ENCODE data around the gene HNRNPA1.

DNA sequence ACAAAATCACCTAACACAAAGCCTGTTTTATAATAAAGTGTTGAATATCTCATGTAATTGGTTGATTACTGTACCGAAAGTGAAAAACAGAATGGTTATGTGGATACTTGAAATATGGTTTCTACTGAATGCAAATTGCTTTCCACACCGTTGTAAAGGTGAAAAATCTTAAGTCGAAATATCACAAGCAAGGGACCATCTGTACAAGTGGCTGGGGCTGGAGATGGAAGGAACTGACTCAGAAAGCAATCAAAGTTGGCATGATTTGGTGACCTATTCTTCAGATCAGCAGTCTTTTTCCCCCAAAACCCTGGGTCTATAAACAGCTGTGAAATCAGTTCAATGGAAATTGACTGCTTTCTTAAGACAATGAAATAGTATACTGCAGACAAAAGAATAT lies 4.2 kb upstream of the HNRNPA1 start:
- TF ChIP-seq, protein P1, sequence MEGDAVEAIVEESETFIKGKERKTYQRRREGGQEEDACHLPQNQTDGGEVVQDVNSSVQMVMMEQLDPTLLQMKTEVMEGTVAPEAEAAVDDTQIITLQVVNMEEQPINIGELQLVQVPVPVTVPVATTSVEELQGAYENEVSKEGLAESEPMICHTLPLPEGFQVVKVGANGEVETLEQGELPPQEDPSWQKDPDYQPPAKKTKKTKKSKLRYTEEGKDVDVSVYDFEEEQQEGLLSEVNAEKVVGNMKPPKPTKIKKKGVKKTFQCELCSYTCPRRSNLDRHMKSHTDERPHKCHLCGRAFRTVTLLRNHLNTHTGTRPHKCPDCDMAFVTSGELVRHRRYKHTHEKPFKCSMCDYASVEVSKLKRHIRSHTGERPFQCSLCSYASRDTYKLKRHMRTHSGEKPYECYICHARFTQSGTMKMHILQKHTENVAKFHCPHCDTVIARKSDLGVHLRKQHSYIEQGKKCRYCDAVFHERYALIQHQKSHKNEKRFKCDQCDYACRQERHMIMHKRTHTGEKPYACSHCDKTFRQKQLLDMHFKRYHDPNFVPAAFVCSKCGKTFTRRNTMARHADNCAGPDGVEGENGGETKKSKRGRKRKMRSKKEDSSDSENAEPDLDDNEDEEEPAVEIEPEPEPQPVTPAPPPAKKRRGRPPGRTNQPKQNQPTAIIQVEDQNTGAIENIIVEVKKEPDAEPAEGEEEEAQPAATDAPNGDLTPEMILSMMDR (IDR thresholded peaks at IDR 0.05), result no peak
- TF ChIP-seq POLR2A (IDR thresholded peaks at IDR 0.05), result no peak
